ENCODE measurements around the gene NCOR1.

DNA sequence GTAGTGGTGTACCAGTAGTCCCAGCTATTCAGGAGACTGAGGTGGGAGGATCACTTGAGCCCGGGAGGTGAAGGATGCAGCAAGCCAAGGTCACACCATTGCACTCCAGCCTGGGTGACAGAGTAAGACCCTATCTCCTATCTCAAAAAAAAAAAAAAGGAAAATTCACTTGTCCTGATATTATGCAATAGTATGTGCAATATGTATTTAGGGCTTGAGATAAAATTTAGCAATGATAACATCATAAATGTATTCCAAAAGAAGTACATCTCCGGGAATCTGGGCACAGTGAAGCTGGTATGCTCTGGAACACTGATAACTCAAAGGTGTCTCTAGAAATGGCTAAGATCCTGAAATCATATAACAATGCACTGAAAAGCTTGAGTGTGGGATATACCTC, 74.5 kb downstream of the NCOR1 start:
- TF ChIP-seq, protein P1, sequence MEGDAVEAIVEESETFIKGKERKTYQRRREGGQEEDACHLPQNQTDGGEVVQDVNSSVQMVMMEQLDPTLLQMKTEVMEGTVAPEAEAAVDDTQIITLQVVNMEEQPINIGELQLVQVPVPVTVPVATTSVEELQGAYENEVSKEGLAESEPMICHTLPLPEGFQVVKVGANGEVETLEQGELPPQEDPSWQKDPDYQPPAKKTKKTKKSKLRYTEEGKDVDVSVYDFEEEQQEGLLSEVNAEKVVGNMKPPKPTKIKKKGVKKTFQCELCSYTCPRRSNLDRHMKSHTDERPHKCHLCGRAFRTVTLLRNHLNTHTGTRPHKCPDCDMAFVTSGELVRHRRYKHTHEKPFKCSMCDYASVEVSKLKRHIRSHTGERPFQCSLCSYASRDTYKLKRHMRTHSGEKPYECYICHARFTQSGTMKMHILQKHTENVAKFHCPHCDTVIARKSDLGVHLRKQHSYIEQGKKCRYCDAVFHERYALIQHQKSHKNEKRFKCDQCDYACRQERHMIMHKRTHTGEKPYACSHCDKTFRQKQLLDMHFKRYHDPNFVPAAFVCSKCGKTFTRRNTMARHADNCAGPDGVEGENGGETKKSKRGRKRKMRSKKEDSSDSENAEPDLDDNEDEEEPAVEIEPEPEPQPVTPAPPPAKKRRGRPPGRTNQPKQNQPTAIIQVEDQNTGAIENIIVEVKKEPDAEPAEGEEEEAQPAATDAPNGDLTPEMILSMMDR (IDR thresholded peaks at IDR 0.05; ENCODE audit: insufficient read depth, low read length, poor library complexity, severe bottlenecking): no peak
- TF ChIP-seq EZH2phosphoT487 (conservative IDR thresholded peaks at IDR 0.05; ENCODE audit: low read length): no peak
